Activated CD4-positive, alpha-beta T cell treated with anti-CD3 and anti-CD28 coated beads for 1 hour (primary cell): Measurements from ENCODE around the gene CEBPG.

Source experiments
- DNase-seq: peaks from one replicate; pipeline ENCODE4 v3.0.0-alpha.2; 2020

CEBPG gene

GRCh38 chr19:33396701-33397535, 23.4 kb downstream of the CEBPG start:
- no peak for DNase-seq

- no peak for DNase-seq
Observed at GRCh38 chr19:33397536-33398360, 24.2 kb downstream of the CEBPG start.

- no peak for DNase-seq
Observed at GRCh38 chr19:33398361-33399060, 25.0 kb downstream of the CEBPG start.

GRCh38 chr19:33399081-33399744, 25.7 kb downstream of the CEBPG start:
- DNase-seq: no peak

GRCh38 chr19:33399745-33400681, 26.5 kb downstream of the CEBPG start:
- no peak for DNase-seq

GRCh38 chr19:33400856-33401682, 27.6 kb downstream of the CEBPG start:
- no peak for DNase-seq

GRCh38 chr19:33401683-33402420, 28.3 kb downstream of the CEBPG start:
- DNase-seq: no peak

- DNase-seq: no peak
Observed at GRCh38 chr19:33402421-33403220, 29.1 kb downstream of the CEBPG start.

- no peak for DNase-seq
Observed at GRCh38 chr19:33403221-33403972, 29.9 kb downstream of the CEBPG start.

- no peak for DNase-seq
Observed at GRCh38 chr19:33403973-33404304, 30.4 kb downstream of the CEBPG start.

- no peak for DNase-seq
Observed at GRCh38 chr19:33404506-33405253, 31.2 kb downstream of the CEBPG start.

GRCh38 chr19:33405254-33405552, 31.7 kb downstream of the CEBPG start:
- no peak for DNase-seq

- no peak for DNase-seq
Observed at GRCh38 chr19:33405553-33406461, 32.3 kb downstream of the CEBPG start.

- peak; percentile 64 for DNase-seq
Observed at GRCh38 chr19:33406521-33407139, 33.1 kb downstream of the CEBPG start.

- DNase-seq: no peak
Observed at GRCh38 chr19:33407140-33407551, 33.6 kb downstream of the CEBPG start.

- DNase-seq: no peak
Observed at GRCh38 chr19:33407716-33408115, 34.2 kb downstream of the CEBPG start.
